HEK293T (cell line): Measurements from ENCODE around the gene CSNK1G3.

Experiments used
- BHLHE40 ChIP-seq: fragments of 450-650 bp; IDR thresholded peaks from 2 replicates; pipeline ENCODE4 v1.6.1; 2016; ENCODE audit warnings: mild to moderate bottlenecking, moderate library complexity, borderline replicate concordance
- CTBP1 ChIP-seq: fragments of 450-650 bp; IDR thresholded peaks from 2 replicates; pipeline ENCODE4 v1.6.1; 2016; ENCODE audit warnings: borderline replicate concordance
- ELF4 ChIP-seq: fragments of 450-650 bp; IDR thresholded peaks from 2 replicates; pipeline ENCODE4 v1.6.1; 2017; ENCODE audit warnings: antibody characterized with exemption
- FOXA1 ChIP-seq: fragments of 450-650 bp; IDR thresholded peaks from 2 replicates; pipeline ENCODE4 v1.6.1; 2016; ENCODE audit warnings: mild to moderate bottlenecking
- FOXM1 ChIP-seq: fragments of 450-650 bp; IDR thresholded peaks from 2 replicates; pipeline ENCODE4 v1.6.1; 2017; ENCODE audit warnings: mild to moderate bottlenecking, borderline replicate concordance
- HDGF ChIP-seq: fragments of 450-650 bp; IDR thresholded peaks from 2 replicates; pipeline ENCODE4 v1.6.1; 2017; ENCODE audit warnings: antibody characterized with exemption, borderline replicate concordance
- LEF1 ChIP-seq: fragments of 450-650 bp; IDR thresholded peaks from 2 replicates; pipeline ENCODE4 v1.6.1; 2017; ENCODE audit warnings: mild to moderate bottlenecking, borderline replicate concordance
- NFRKB ChIP-seq: fragments of 450-650 bp; IDR thresholded peaks from 2 replicates; pipeline ENCODE4 v1.6.1; 2016; ENCODE audit warnings: mild to moderate bottlenecking, moderate library complexity
- SP1 ChIP-seq: fragments of 450-650 bp; IDR thresholded peaks from 2 replicates; pipeline ENCODE4 v1.6.1; 2017
- SUZ12 ChIP-seq: fragments of 450-650 bp; IDR thresholded peaks from 2 replicates; pipeline ENCODE4 v1.6.1; 2016; ENCODE audit warnings: mild to moderate bottlenecking
- TARDBP ChIP-seq: fragments of 450-650 bp; IDR thresholded peaks from 2 replicates; pipeline ENCODE4 v1.6.1; 2016
- TF ChIP-seq, protein P1 (sequence below): fragments of 450-650 bp; IDR thresholded peaks from 2 replicates; pipeline ENCODE4 v1.6.1; 2016

DNA sequence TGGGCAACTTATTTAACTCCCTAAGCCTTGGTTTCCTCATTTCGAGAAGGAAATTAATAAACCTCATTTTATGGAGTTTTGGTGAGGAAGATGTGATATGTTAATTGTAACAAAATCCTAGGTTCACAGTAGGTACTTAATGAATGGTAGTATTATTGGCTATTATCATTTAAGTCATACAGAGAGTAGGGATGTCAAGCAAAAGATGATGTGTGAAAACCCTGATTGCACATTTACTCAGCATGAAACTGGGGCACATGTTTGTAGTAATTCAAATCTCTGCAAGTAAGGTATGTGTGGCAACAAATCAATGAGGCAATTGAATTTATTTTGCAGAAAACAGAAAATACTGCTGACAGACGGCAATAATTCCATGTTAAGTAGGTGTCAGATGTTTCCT, 127.3 kb downstream of the CSNK1G3 start:
- no peak for TF ChIP-seq ELF4
- TF ChIP-seq, protein P1, sequence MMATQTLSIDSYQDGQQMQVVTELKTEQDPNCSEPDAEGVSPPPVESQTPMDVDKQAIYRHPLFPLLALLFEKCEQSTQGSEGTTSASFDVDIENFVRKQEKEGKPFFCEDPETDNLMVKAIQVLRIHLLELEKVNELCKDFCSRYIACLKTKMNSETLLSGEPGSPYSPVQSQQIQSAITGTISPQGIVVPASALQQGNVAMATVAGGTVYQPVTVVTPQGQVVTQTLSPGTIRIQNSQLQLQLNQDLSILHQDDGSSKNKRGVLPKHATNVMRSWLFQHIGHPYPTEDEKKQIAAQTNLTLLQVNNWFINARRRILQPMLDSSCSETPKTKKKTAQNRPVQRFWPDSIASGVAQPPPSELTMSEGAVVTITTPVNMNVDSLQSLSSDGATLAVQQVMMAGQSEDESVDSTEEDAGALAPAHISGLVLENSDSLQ: no peak
- TF ChIP-seq FOXM1: no peak
- no peak for TF ChIP-seq SUZ12
- no peak for TF ChIP-seq HDGF
- no peak for TF ChIP-seq TARDBP
- TF ChIP-seq FOXA1: no peak
- TF ChIP-seq CTBP1: no peak
- no peak for TF ChIP-seq NFRKB
- no peak for TF ChIP-seq SP1
- TF ChIP-seq LEF1: no peak
- no peak for TF ChIP-seq BHLHE40
